Activated naive CD4-positive, alpha-beta T cell treated with Interleukin-2 at 50 U/mL for 16 hours (primary cell): ENCODE data around the gene TPRA1.

ENCODE experiments used
- DNase-seq: peaks from one replicate; pipeline ENCODE4 v3.0.0-alpha.2; 2020

Gene TPRA1

DNA sequence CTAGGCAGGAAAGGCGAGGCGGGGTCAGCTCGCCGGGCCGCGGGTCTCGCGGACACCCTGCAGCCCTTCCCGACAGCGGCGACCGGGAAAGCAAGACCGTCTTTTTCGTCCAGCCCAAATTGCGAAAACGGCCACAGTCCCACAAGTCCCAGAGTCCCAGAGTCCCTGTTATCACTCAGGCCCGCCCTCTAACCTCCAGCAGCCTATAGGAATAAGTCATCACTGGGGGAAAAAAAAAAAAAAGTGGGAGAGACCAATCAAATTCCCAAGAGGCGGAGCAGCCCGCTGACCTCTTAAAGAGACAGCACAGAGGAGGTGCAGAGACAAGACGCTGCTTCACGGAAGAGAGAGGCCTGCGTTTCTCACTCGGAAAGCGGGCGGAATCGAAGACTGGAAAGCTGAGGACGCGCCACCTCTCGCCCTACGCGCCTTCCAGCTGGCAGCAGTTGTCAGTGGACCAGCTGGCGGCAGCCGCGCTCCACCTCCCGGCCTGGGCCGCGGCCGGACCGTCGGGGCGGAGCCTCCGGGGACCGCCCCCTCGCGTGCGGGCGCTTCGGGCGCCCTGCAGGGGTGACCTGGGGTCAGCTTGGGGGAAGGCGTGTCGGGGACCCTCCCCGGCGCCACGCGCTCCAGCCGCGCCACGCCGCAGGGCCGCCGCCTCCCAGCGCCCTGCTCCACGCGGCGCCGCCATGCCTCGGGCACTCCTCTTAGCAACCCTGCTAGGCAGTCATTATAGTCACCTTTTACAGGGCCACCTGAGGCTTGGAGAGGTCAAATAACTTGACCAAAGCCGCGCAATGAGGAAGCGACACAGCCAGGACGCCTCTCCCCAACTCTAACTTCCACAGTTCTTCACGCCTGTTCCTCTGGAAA, at the start of gene TPRA1:
Gene TPRA1 (minus strand): TSS at position 141 of the 873 bp plus-strand sequence. CDS start 10,587 bp downstream, outside the sequence.
- DNase-seq, result peak; percentile 84

DNA sequence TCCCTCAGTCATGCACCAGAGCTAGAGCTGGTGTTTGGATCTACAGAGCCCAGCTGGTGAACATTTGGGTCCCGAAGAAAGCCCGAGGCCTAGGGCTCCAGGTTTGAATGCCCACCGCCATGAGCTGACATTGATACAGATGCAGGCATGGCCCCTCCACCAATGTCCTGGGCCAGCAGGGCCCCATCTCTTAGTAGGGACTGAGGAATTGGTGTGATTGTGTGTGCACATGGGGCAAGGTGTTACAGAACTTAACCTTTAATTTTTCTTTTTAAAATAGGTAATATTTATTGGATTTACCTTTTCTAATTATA, 49.5 kb upstream of the TPRA1 start:
- DNase-seq, result no peak

DNA sequence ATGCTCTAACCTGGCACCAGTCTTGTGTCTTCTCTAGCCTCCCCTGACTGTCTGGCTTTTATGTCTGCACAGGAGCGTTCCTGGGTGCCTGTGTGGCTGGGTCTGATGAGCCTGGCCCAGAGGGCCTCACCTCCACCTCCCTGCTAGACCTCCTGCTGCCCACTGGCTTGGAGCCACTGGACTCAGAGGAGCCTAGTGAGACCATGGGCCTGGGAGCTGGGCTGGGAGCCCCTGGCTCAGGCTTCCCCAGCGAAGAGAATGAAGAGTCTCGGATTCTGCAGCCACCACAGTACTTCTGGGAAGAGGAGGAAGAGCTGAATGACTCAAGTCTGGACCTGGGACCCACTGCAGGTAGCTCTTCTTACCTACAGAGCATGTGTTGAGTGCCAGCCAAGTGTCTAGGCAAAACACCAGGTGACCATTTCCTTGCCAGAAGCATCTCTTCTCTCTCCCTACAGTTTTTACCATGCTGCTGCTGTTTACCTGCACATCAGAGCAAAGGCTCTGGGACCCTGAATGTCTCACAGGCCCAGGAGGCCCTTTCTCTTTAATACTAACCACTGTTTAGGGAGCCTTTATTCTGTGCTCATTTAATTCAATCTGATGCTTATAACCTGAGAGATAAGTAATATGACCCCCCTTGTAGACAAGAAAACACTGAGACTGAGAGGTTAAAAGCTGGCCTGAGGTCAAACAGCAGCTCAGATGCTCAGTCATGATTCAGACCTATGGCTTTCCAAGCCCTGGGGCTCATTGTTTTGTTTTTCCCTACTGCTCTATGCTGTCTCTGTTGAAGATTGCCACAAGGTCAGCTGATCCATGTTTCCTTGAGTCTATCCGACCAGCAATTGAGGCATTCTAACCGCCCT, 48.9 kb upstream of the TPRA1 start:
- no peak for DNase-seq

DNA sequence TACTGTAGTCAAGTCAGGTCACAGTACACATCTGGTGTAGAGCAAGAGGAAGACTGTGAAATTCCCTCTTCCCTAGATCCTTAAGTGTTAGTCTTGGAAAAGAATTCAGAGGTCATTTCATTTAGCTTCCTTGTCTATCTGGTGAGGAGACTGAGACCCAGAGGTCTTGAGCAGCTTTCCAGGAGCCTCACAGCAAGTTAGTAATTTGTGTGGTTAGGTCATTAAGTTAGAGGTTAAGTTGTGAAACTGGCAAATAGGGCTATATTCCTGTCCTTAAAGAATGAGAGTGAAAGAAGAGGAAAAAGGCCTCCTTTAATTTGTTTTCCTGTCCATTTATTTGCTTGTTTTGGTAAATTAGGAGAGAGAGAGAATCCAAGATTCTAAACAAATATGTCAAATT, 47.4 kb upstream of the TPRA1 start:
- no peak for DNase-seq

DNA sequence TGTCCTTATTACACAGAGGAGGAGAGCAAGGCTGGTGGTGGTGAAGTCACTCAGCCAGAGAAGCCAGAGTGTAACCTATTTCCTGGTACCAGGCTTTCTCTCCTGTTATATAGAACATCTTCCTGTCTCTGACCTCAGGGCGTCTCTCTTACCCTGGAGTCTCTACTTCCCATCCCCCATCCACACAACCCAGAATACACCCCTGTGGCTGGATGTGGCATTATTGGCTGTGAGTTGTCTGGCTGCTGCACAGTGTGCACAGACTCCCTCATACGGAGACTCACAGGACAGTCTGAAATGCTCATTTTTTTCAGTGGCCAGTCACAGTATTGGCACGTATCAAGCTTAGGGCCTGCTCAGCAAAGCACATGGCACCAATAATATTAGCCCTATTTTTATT, 47.0 kb upstream of the TPRA1 start:
- DNase-seq, result no peak

DNA sequence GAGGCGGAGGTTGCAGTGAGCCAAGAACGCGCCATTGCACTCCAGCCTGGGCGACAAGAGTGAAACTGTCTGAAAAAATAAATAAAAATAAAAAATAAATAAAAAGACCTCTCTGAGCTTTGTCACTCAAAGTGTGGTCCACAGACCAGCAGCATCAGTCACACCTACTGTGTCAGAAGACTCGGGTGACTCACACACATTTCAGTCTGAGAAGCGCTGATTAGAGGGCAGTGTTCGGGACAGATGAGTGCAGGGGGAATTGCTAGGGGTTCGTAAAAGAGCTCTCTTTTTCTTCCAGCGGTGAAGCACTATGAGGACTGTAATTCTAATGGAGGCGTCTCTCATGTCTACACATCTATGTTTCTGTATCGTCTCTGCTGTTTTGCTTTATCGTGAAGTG, 44.1 kb upstream of the TPRA1 start:
- no peak for DNase-seq

DNA sequence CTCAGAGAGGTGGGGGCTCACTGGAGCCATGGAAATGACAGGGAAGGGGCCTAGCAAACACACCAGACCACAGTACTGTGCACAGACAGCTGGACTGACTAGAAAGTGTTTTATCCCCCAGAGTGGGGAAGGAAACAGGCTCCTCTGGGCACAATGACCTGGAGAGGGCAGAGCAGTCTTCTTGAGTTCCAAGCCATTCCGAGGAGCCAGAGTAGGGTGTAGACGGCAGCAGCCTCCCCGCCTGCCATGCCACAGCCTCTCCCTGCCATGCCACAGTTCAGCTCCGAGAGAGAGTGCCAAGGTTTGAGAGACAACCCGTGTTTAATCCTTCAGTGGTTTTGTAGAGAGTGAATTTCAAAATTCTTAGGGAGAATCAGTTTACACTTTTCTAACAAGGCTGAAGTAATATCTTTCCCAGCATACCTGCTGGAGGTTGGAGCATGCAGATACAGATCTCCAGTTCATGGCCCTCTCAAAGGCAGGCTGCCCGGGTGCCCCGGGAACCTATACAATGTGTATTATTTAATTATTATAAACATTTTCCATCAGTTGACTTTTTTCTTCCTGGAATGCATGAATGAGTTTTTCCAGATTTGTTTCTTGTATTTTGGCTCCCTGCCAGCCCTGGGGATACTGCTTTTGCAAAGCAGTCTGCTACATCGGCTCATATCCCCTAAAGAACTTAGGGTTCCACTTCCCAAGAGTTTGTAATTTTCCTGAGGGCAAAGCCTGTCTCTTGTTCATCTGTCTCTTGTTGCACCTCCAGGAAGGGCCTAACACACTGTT, 41.7 kb upstream of the TPRA1 start:
- no peak for DNase-seq

DNA sequence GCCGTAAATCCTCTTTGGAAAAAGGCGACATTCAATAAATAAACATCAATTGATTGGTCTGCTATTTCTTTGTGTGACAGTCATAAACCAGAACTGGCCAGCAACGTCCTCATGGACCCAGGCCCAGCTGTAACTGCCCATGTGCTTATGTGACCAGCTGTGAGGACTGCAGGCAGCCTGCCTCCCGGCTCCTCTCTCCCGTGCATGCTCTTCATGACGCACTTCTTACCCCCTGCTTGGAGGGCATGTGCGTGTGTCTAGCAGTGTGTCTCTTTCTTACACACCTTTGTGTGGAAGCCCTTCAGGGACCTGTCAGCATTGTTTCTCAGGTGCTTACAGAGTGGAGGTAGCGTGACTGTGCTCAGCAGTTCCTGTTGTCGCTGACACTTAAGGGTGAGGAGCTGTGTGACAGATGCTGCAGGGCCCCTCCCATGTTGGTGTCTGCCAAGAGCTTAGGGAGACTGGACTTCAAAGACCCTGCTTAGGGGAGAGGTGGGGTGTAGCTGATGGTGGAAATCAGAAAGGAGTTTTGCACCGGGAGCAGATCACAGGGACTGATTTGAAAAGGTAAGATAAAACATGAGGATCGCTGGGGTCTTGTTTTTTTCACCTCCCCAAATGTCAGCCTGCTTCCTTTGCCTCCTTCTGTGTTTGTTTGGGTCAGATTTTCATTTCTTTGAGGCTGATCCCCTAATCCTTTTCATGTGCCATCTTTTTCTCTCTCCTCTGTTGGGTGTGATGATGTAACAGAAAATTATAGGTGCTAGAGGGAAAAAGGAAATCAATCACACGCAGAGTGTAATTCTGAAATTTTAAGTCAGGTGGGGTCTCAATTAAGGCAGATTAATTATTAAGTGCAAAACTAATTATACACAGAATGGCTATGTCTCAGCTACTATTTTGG, 40.5 kb upstream of the TPRA1 start:
- DNase-seq, result no peak

DNA sequence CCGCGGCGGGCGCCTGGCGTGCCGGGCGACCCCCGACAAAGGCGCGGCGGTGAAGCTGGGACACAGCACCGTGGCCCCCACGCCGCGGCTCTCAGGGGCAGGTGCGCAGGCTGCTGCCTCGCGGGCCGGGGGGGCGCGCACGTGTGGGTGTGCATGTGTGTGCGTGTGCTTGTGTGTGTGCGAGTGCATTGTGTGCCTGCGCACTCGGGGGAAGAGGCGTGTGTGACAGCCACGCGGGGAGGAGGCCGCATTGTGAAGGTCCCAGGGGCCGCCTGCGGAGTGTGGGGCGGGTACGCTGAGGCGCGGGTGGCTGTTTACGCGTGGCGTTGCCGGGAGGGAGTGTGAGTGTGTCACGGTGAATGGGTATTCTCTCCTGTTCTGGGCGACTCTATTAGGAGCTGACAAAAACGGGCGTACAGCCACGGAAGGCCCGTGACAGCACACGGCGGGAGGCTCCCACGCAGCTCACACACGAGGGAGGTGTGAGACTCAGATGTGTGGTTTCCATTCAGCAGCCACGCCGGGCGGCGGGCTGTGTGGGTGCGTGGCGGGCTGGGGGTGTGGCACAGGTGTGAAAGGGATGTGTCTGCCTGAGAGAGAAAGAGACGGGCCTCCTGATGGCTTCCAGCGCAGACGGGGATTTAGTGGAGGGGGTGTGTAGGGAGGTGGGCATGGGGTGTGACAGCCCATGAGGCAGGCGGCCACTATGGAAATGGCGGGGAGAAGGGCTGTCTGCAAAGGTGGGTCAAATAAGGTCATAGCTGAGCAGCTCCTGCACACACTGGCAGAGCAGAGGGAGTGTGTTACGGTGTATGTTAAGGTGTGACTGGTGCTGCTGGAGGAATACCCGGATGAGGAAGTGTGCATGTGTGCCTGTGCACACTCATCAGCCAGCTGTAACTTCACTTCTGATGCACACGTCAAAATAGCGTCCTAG, 39.2 kb upstream of the TPRA1 start:
- DNase-seq, result peak; percentile 62

DNA sequence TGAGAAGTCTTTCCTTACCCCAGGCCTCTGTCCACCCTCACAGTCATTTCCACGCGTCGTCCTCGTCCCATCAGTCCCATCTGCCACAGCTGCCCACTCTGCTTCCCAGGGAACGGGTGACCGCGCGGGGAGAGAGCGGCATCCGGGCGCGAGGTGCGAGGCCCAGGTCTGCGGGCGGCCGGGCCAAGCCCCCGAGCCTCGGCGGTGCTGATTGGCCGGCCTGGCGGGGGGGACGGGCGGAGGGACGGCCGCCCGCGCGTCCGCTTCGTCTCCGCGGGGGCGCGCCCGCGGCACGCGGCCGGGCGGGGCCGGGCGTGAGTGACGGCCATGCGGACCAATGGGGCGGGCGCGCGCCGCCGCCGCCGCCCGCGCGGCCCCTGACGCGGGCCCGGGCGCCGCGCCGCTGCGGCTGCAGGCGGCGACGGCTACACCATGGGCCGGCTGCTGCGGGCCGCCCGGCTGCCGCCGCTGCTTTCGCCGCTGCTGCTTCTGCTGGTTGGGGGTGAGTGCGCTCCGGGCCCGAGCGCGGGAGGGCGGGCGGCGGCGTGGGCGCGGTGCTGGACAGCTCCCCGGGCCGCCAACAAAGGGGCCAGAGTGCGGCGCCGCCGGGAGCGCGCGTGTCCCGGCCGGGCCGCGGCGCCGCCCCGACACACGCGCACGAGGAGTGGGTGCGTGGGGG, 38.4 kb upstream of the TPRA1 start, which contains the start of gene PODXL2:
Gene PODXL2 (plus strand): TSS at position 398 of the 679 bp plus-strand sequence. CDS start 35 bp downstream, at position 433.
- DNase-seq, result peak; percentile 32

DNA sequence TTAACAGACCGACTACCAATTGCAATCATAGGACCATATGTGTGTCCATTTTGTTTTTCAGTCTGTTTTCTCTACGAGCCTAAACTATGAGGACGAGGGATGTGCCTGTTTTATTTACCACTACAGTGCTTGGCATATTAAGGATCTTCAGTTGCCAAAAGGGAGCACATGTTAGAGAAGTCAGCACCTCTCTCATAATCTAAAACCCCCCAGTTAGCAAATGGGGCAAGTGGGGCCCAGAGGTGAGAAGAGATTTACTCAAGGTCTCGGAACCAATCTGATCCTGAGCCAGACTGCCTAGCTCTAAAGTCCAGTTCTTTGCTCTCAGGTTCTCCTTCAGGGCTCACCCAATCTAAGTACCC, 37.9 kb upstream of the TPRA1 start:
- DNase-seq, result no peak

DNA sequence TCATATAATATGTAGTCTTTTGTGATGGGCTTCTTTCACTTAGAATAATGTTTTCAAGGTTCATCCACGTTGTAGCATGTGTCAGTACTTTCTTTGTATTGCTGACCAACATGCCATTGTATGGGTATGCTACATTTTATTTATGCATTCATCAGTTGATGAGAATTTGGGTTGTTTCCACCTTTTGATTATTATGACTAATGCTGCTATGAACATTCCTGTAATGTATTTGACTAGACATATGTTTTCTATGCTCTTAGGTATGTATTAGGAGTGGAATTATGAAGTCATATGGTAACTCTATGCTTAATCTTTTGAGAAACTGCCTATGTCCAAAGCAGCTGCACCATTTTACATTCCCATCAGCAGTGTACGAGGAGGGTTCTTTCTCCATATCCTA, 35.3 kb upstream of the TPRA1 start:
- no peak for DNase-seq

DNA sequence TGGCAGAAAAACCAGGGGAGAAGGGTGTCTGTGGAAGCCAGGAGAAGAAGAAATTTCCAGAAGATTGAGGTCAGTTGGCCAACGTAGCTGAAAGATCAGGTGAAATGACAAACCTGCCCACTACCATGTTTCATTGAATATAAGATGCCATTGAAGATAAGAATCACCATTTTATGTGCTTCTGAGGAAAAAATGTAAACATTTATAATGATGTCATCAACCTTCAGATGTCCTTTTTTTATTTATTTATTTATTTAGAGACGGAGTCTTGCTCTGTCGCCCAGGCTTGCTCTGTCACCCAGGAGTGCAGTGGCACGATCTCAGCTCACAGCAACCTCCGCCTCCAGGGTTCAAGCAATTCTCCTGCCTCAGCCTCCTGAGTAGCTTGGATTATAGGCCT, 33.5 kb upstream of the TPRA1 start:
- DNase-seq, result no peak

DNA sequence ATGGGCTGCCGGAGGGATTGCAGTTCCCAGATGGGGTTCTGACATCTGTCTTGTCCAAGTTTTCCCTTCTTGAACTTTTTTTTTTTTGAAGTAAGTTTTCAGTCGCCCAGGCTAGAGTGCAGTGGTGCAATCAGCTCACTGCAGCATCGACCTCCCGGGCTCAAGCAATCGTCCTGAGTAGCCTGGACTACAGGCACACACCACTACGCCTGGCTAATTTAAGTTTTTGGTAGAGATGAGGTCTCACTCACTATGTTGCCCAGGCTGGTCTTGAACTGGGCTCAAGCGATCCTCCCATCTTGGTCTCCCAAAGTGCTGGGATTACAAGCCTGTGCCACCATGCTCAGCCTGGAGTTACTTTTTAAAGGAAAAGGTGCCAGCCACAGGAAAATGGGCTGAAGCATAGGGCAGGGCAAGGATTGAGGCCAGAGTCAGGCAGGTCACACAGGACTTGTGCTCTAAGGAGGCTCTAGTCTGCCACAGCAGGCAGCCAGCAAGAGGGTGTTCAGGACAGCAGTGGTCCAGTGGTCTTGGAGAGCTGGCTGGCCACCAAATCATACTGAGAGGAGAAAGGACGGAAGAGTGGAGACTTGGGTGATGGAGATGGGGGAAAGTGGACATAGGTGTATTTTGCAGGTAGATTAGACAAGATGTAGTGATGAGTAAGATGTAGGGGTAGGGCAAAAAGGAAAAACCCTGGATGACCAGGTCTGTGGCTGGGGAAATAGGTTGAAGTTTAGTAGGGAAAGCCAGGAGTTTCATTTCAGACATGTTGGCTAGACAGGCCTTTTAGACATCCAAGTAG, 32.4 kb upstream of the TPRA1 start:
- DNase-seq, result no peak

DNA sequence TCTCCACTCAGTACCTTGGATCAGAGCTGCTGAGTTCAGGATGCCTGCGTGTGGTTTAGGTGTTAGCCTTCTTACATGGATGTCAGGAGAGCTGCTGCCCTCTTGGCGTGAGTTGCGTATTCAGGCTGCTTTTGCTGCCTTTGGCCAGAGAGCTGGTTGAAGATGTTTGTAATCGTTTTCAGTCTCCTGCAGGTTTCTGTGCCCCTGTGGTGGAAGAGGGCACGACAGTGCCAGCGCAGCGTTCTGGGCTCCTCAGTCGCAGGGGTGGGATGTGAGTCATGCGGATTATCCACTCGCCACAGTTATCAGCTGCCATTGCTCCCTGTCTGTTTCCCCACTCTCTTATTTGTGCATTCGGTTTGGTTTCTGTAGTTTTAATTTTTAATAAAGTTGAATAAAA, 31.5 kb upstream of the TPRA1 start:
- no peak for DNase-seq

DNA sequence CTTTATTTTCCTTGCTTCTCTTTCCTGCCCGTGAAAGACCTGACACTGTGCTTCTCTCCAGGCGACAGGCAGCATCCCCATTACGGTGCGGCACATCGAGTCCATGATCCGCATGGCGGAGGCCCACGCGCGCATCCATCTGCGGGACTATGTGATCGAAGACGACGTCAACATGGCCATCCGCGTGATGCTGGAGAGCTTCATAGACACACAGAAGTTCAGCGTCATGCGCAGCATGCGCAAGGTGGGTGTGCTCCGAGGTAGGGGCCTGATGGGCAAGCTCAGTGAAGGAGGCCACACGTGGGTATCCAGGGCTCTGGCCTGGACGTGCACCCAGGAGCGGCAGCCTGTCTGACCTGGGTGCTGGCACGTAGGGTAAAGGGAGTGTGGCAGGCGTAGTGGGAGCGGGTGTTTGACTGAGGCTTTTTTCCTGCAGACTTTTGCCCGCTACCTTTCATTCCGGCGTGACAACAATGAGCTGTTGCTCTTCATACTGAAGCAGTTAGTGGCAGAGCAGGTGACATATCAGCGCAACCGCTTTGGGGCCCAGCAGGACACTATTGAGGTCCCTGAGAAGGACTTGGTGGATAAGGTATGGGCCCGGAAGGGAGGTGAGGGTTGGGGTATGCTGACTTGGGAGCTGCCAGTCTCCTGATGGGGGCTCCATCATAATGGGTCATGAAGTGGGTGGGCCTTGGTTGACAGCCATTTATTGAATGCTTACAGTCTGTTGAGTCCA, 30.3 kb upstream of the TPRA1 start:
- DNase-seq, result no peak

DNA sequence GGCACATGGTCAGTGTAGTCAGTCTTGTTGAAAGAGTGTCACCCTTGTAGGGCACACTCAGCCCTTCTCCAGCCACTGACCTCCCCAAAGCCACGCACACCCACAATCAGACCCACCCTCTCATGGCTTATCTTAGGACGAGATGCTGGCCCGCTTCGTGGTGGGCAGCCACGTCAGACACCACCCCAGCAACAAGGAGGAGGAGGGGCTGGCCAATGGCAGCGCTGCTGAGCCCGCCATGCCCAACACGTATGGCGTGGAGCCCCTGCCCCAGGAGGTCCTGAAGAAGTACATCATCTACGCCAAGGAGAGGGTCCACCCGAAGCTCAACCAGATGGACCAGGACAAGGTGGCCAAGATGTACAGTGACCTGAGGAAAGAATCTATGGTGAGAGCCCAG, 28.4 kb upstream of the TPRA1 start:
- DNase-seq, result no peak

DNA sequence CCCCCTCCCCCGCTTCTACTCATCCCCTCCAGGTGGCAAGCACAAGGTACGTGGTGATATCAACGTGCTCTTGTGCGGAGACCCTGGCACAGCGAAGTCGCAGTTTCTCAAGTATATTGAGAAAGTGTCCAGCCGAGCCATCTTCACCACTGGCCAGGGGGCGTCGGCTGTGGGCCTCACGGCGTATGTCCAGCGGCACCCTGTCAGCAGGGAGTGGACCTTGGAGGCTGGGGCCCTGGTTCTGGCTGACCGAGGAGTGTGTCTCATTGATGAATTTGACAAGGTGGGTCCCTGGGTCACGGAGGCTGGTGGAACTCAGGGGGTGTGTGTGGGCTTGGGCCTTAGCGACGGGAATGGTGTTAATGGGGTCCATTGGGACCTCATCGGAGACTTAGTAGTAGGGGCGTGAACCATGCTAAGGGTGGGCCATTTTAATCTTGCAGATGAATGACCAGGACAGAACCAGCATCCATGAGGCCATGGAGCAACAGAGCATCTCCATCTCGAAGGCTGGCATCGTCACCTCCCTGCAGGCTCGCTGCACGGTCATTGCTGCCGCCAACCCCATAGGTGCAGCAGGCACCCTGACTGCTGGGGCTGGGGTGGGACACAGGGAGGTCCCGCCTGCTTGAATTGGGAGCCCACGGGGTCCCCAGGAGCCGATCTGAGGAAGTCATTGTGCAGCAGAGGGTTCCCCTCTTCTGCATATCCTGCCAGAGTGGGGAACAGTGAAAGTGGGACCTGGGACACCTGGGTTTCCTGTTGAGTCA, 26.5 kb upstream of the TPRA1 start:
- DNase-seq, result no peak
